NB4 (cell line): ENCODE data around the gene PCDHB12.

ENCODE experiments used
- CTCF ChIP-seq: IDR thresholded peaks from one replicate; pipeline ENCODE4 v1.5.1; 2012; ENCODE audit warnings: low read depth, low read length
- POLR2A ChIP-seq: IDR thresholded peaks from 2 replicates; pipeline ENCODE4 v1.6.1; 2011; ENCODE audit warnings: mild to moderate bottlenecking; ENCODE audit not compliant: insufficient read length; ENCODE audit errors: extremely low read depth

DNA sequence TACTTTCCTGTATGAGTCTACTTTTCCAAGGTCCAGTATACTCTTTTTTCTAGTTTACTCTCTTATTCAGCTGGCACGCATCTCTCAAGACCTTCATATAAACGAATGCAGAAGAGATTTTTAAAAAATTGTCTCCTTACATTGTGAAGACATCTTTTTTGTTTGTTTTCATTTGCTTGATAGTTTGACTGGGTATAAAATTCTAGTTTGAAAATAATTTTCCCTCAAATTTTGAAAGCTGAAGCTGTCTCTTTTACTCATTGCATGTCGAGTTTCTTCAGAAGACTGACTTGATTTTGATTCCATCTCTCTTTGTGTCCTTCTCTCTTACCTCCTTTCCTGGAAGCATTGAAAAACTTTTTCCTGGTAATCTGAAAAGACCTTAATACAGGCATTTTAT lies 12.2 kb upstream of the PCDHB12 start:
- TF ChIP-seq CTCF (no peak), POLR2A (no peak)
